Neuron (in vitro differentiated cells): ENCODE measurements around the gene CDC42BPA.
"Not testable (repeated sequence)": the region's sequence is repeated elsewhere in the genome, so short reads cannot be mapped to it uniquely, and the experiment has no call there.

Experiments used
- H2AFZ ChIP-seq: one replicate; pipeline ENCODE4 v1.6.1; 2013; ENCODE audit warnings: low read depth, mild to moderate bottlenecking, inconsistent platforms, low read length, moderate library complexity
- H3K27me3 ChIP-seq: one replicate; pipeline ENCODE4 v1.6.1; 2013; ENCODE audit warnings: low read length; ENCODE audit not compliant: insufficient read depth
- H3K36me3 ChIP-seq: one replicate; pipeline ENCODE4 v1.6.1; 2013; ENCODE audit warnings: low read length; ENCODE audit not compliant: insufficient read depth
- H3K4me1 ChIP-seq: one replicate; pipeline ENCODE4 v1.6.1; 2013; ENCODE audit warnings: low read length; ENCODE audit not compliant: insufficient read depth
- H3K4me3 ChIP-seq: 2 replicates; pipeline ENCODE4 v1.5.1; 2013; ENCODE audit warnings: mild to moderate bottlenecking, low read length, moderate library complexity
- H3K9me3 ChIP-seq: one replicate; pipeline ENCODE4 v1.6.1; 2013; ENCODE audit warnings: low read length

Gene CDC42BPA

GRCh38 chr1:227170361-227171166 is 147.7 kb downstream of the CDC42BPA start:
- no peaks in the 10 kb centered on the region for H3K36me3 ChIP-seq
- H3K4me3 ChIP-seq = no peak overlapping the region
- H3K9me3 ChIP-seq = no peaks in the 10 kb centered on the region
- H2AFZ ChIP-seq = no peak overlapping the region
- H3K27me3 ChIP-seq = no peaks in the 10 kb centered on the region
- H3K4me1 ChIP-seq = no peaks in the 10 kb centered on the region

- Histone ChIP-seq H3K36me3 (no peaks in the 10 kb centered on the region), H2AFZ (no peak overlapping the region), H3K4me3 (no peak overlapping the region), H3K27me3 (no peaks in the 10 kb centered on the region), H3K4me1 (no peaks in the 10 kb centered on the region), H3K9me3 (no peaks in the 10 kb centered on the region)
Measured at GRCh38 chr1:227169343-227169742, 148.9 kb downstream of the CDC42BPA start.

DNA sequence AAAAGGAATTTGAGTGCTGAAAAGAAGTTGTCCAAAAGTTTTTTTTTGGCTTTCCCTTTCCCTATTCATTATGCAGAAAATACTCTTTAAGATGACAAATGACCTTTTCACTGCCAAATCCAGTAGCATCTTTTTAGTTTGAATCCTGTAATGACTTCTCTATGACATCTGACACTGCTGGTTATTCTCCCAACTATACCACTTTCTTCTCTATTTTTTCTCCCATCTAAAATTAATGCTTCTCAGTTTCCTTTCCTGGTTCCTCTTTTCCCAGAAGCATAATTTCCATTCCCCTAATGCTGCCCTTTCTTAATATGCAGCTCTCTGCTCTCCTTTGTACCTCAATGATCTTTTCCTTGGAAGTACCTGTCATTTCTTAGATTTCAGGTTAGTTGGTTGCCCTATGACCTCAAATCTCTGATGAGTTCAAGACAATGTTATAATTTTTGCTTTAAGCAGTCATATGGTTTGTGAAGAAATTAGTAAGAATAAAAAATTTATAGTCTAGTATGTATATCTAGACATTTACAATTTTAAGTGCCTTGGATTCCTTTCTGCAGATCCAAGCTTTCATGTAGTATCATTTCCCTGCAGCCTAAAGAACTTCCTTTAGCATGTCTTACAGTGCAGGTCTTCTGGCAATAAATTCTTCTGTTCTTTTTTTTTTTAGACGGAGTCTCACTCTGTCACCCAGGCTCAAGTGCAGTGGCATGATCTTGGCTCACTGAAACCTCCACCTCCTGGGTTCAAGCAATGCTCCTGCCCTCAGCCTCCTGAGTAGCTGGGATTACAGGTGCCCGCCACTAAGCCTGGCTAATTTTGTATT is 150.8 kb downstream of the CDC42BPA start:
- Histone ChIP-seq H2AFZ (no peak overlapping the region), H3K9me3 (no peaks in the 10 kb centered on the region), H3K4me1 (no peaks in the 10 kb centered on the region), H3K4me3 (no peak overlapping the region), H3K27me3 (no peaks in the 10 kb centered on the region), H3K36me3 (no peaks in the 10 kb centered on the region)

GRCh38 chr1:227166559-227166958 is 151.7 kb downstream of the CDC42BPA start:
- H3K9me3 ChIP-seq = no peaks in the 10 kb centered on the region
- no peak overlapping the region for H3K4me3 ChIP-seq
- H3K36me3 ChIP-seq = no peaks in the 10 kb centered on the region
- no peaks in the 10 kb centered on the region for H3K4me1 ChIP-seq
- H2AFZ ChIP-seq = no peak overlapping the region
- H3K27me3 ChIP-seq = no peaks in the 10 kb centered on the region

GRCh38 chr1:227161470-227161869 is 156.8 kb downstream of the CDC42BPA start:
- no peaks in the 10 kb centered on the region for H3K4me1 ChIP-seq
- no peak overlapping the region for H2AFZ ChIP-seq
- H3K36me3 ChIP-seq = peaks cover 4% of the 10 kb centered on the region
- H3K27me3 ChIP-seq = no peaks in the 10 kb centered on the region
- no peaks in the 10 kb centered on the region for H3K9me3 ChIP-seq
- no peak overlapping the region for H3K4me3 ChIP-seq

DNA sequence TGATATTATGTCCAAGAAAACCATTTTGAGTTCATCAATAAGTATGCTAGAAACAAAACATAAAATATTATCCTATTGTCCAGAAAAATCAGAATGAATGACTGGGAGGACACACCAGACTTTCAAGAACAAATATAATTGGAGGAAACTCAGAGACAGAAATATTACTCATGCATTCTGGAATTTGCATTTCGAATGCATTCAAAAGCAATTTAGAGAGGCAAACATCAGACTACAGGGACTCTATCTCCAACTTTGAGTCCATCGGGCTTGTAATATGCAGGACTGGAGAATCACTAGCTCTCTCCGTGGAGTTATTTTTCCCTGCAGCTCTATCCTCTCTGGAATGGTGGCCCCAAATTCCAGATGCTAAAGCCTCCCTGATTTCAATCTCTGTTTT is 161.8 kb downstream of the CDC42BPA start:
- peaks cover 4% of the 10 kb centered on the region for H3K36me3 ChIP-seq
- no peaks in the 10 kb centered on the region for H3K4me1 ChIP-seq
- H3K9me3 ChIP-seq = no peaks in the 10 kb centered on the region
- H3K27me3 ChIP-seq = no peaks in the 10 kb centered on the region
- H2AFZ ChIP-seq = no peak overlapping the region
- H3K4me3 ChIP-seq = no peak overlapping the region

- no peaks in the 10 kb centered on the region for H3K9me3 ChIP-seq
Measured at GRCh38 chr1:227155688-227156087, 162.6 kb downstream of the CDC42BPA start.

DNA sequence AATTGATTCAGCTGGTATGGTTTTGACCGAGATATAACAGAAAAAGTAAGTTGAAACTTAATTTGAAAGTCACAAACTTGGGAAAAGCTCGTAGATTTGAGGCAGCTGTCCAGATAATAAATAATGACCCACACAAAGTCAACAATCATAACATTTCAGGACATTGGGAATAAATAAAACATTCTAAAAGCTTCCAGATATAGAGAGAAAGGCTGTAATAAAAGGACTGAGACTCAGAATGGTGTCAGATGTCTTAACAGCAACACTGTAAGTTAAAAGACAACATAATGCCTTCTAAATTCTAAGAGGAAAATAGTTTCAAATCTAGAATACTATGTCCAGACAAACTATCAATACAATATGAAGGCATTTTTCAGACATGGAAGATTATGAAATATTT is 163.3 kb downstream of the CDC42BPA start:
- peaks cover 4% of the 10 kb centered on the region for H3K36me3 ChIP-seq
- H3K4me1 ChIP-seq = no peaks in the 10 kb centered on the region
- no peak overlapping the region for H2AFZ ChIP-seq
- no peaks in the 10 kb centered on the region for H3K9me3 ChIP-seq
- H3K4me3 ChIP-seq = no peak overlapping the region
- H3K27me3 ChIP-seq = no peaks in the 10 kb centered on the region

More at GRCh38 chr1:227155688-227156087, 162.6 kb downstream of the CDC42BPA start:
- no peak overlapping the region for H3K4me3 ChIP-seq
- H3K27me3 ChIP-seq = no peaks in the 10 kb centered on the region
- no peak overlapping the region for H2AFZ ChIP-seq
- no peaks in the 10 kb centered on the region for H3K4me1 ChIP-seq
- peaks cover 4% of the 10 kb centered on the region for H3K36me3 ChIP-seq

GRCh38 chr1:227152525-227152924 is 165.8 kb downstream of the CDC42BPA start:
- Histone ChIP-seq H3K4me3 (no peak overlapping the region), H3K9me3 (no peaks in the 10 kb centered on the region), H3K4me1 (no peaks in the 10 kb centered on the region), H3K27me3 (no peaks in the 10 kb centered on the region), H3K36me3 (peaks cover 3% of the 10 kb centered on the region), H2AFZ (no peak overlapping the region)

- H3K27me3 ChIP-seq = no peaks in the 10 kb centered on the region
- no peak overlapping the region for H2AFZ ChIP-seq
- H3K36me3 ChIP-seq = peaks cover 38% of the 10 kb centered on the region
- no peaks in the 10 kb centered on the region for H3K9me3 ChIP-seq
- no peak overlapping the region for H3K4me3 ChIP-seq
- no peaks in the 10 kb centered on the region for H3K4me1 ChIP-seq
Measured at GRCh38 chr1:227140376-227140775, 177.9 kb downstream of the CDC42BPA start.

DNA sequence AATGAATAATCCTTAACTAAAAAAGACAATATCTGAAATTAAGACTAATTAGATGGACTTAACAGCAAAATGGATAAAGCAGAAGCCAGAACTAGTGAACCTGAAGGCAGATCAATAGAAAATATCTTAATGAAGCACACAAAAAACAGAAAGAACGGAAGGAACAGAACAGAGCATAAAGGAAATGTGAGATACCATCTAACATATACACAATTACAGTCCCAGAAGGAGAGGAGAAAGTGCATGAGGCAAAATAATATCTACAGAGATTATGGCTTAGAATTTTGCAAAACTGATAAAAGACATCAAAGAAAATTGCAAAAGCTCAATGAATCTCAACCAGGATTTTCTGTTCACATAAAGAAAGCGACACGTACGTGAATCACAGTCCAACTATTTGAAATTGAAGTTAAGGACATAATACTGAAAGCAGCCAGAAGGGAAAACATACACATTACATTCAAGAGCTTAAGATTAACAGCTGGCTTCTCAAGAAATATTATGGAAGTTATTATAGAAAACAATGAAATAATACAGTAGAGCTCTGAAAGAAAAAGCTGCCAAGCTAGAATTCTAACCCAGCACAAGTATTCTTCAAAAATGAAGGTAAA is 182.0 kb downstream of the CDC42BPA start:
- no peak overlapping the region for H2AFZ ChIP-seq
- H3K4me1 ChIP-seq = no peaks in the 10 kb centered on the region
- H3K36me3 ChIP-seq = peaks cover 23% of the 10 kb centered on the region
- H3K9me3 ChIP-seq = peaks cover 3% of the 10 kb centered on the region
- H3K4me3 ChIP-seq = no peak overlapping the region
- no peaks in the 10 kb centered on the region for H3K27me3 ChIP-seq

DNA sequence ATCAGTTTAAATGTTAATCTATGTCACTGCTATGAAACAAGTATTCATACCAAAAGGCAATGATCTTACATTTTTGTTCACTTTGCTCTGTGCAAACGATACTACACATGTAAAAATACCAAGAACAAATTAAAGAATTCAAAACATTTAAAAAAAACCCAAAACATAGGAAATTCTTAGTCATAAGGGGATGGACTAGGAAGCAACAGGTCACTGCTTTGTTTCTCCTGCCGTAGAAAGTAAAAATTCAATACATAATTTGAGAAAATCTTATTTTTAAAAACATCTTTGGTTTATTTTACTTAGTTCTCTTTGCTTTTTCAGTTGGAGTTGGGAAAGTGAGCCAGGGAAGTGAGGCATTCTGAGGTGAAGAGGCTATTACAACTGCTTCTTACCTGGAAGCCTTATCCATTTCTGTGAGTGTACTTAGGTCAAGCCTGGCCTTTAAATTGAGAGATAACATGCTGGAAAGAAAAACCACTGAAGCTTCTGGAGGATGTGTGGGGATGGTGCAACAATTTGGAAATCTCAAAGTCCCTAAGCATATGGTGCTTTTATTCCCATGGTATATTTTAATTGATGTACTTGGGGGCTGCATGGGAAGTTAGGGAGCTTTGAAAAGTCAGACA is 183.5 kb downstream of the CDC42BPA start:
- Histone ChIP-seq H3K4me1 (no peaks in the 10 kb centered on the region), H2AFZ (no peak overlapping the region), H3K27me3 (no peaks in the 10 kb centered on the region), H3K9me3 (peaks cover 3% of the 10 kb centered on the region), H3K36me3 (peaks cover 17% of the 10 kb centered on the region), H3K4me3 (no peak overlapping the region)

- not testable (repeated sequence) for H3K4me1 ChIP-seq, H3K4me3 ChIP-seq, H2AFZ ChIP-seq, H3K9me3 ChIP-seq, H3K27me3 ChIP-seq
- peaks cover 12% of the 10 kb centered on the region for H3K36me3 ChIP-seq
Measured at GRCh38 chr1:227132695-227133094, 185.6 kb downstream of the CDC42BPA start.
